C4-2B (cell line): Measurements from ENCODE around the gene QRFP.

Experiments used
- ZFX ChIP-seq: fragments of 450-650 bp; IDR thresholded peaks from 2 replicates; pipeline ENCODE4 v1.6.1; 2017
- TF ChIP-seq, protein P1 (sequence below): fragments of 450-650 bp; conservative IDR thresholded peaks from 2 replicates; pipeline ENCODE4 v1.5.1; 2017; ENCODE audit warnings: mild to moderate bottlenecking

DNA sequence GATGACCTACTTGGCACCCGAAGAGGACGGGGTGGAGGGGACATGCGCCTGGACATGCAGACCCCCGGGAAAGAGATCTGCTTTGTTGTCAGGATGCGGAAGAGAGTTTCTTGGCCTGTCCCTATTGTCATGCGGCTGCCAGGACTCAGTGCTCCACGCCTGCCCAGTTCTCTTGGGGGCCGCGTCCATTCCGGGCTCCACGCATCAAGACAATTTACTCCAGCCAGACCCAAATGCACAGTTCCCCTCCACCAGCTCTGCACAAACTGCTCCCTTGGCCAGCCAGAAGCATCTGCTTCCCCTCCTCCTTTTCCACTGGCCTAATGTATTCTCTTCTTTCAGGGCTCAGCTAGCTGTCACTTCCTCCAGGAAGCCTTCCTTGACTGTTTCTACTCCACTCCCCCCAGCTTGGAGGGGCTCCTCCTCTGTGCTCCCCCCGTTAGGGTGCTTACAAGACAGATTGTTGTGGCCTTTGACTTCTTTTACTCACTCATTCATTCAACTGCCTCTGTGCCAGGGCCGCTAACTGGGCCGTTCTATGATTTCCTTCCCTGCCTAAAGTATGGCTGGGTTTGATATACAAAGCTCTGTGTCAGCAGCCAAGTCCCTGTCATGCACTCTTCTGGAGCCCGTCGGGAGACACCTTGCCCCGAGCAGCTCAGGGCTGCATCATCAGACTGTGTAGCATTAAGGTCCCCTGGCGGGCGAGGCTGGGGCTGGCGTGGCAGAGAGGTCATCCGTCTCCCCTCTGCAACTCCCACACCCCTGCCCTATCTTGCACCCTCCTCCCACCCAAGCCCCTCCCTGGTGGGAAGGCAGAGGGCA, 35.9 kb upstream of the QRFP start:
- TF ChIP-seq, protein P1, sequence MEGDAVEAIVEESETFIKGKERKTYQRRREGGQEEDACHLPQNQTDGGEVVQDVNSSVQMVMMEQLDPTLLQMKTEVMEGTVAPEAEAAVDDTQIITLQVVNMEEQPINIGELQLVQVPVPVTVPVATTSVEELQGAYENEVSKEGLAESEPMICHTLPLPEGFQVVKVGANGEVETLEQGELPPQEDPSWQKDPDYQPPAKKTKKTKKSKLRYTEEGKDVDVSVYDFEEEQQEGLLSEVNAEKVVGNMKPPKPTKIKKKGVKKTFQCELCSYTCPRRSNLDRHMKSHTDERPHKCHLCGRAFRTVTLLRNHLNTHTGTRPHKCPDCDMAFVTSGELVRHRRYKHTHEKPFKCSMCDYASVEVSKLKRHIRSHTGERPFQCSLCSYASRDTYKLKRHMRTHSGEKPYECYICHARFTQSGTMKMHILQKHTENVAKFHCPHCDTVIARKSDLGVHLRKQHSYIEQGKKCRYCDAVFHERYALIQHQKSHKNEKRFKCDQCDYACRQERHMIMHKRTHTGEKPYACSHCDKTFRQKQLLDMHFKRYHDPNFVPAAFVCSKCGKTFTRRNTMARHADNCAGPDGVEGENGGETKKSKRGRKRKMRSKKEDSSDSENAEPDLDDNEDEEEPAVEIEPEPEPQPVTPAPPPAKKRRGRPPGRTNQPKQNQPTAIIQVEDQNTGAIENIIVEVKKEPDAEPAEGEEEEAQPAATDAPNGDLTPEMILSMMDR, result no peak
- no peak for TF ChIP-seq ZFX
